GM23338 (cell line): ENCODE data around the gene PSKH1.

Source experiments
- CTCF ChIP-seq, 2 experiments: fragments of 200-600 bp in 1 of 2; sonication (generic) in 1 of 2; conservative IDR thresholded peaks; 2 replicates each; pipeline versions ENCODE4 v1.5.1 to v1.6.1; 2016 to 2017; ENCODE audit warnings: antibody characterized with exemption in 2 of 2, low read depth in 2 of 2, mild to moderate bottlenecking in 2 of 2, moderate library complexity in 1 of 2
- EZH2 ChIP-seq: fragments of 200-600 bp; sonication (generic); IDR thresholded peaks from one replicate; pipeline ENCODE4 v1.8.0; 2017; ENCODE audit warnings: antibody characterized with exemption, mild to moderate bottlenecking, low read depth; ENCODE audit not compliant: unreplicated experiment
- EZH2phosphoT487 ChIP-seq: fragments of 200-600 bp; sonication (generic); IDR thresholded peaks from one replicate; pipeline ENCODE4 v1.8.1; 2018; ENCODE audit warnings: antibody characterized with exemption; ENCODE audit not compliant: unreplicated experiment
- JUNB ChIP-seq: IDR thresholded peaks from one replicate; pipeline ENCODE4 v1.6.1; 2016; ENCODE audit warnings: antibody characterized with exemption; ENCODE audit not compliant: unreplicated experiment
- NANOG ChIP-seq: IDR thresholded peaks from 2 replicates; pipeline ENCODE4 v1.6.1; 2016; ENCODE audit warnings: antibody characterized with exemption, borderline replicate concordance
- POLR2AphosphoS5 ChIP-seq: IDR thresholded peaks from 2 replicates; pipeline ENCODE4 v1.6.1; 2016; ENCODE audit warnings: antibody characterized with exemption, low read depth
- REST ChIP-seq: IDR thresholded peaks from one replicate; pipeline ENCODE4 v1.6.1; 2018; ENCODE audit warnings: antibody characterized with exemption; ENCODE audit not compliant: unreplicated experiment
- STAT1 ChIP-seq: IDR thresholded peaks from one replicate; pipeline ENCODE4 v1.6.1; 2016; ENCODE audit warnings: antibody characterized with exemption; ENCODE audit not compliant: unreplicated experiment
- ZNF114 ChIP-seq: fragments of 250-450 bp; sonication (Bioruptor Pico); IDR thresholded peaks from 2 replicates; pipeline ENCODE4 v1.5.0; 2020; ENCODE audit warnings: mild to moderate bottlenecking, moderate library complexity

GRCh38 chr16:67888331-67888730 is 4.7 kb upstream of the PSKH1 start:
- TF ChIP-seq CTCF (conservative IDR thresholded peaks at IDR 0.05; ENCODE audit: low read depth in 2 of 2): no peak
- TF ChIP-seq JUNB: no peak
- no peak for TF ChIP-seq EZH2
- no peak for TF ChIP-seq POLR2AphosphoS5
- no peak for TF ChIP-seq EZH2phosphoT487
- TF ChIP-seq REST: no peak
- no peak for TF ChIP-seq ZNF114 (CRISPR knock-in tag)
- no peak for TF ChIP-seq NANOG
- no peak for TF ChIP-seq STAT1
